ENCODE results near the gene ZNF41. TPM values are rescaled to one million over a fixed set of nuclear protein-coding genes. Genes with fewer than 3 reads are reported as not detected.

ZNF41 gene
- total RNA-seq, 1 experiment from 2014 or later = 2.5 TPM

GRCh38 chrX:47515941-47516665, 33.1 kb upstream of the ZNF41 start:
- H4K5ac ChIP-seq (ENCODE audit: insufficient read length, low read depth, low read length) = no peak overlapping the region
- H3T11ph ChIP-seq (ENCODE audit: low read length) = no peak overlapping the region
- peaks cover 43 to 52% of the 10 kb centered on the region in 2 experiments for H3K9me3 Mint-ChIP-seq
- no peaks in the 10 kb centered on the region for H3K79me2 ChIP-seq (ENCODE audit: insufficient read depth, low read length)
- no peaks in the 10 kb centered on the region for H4K20me1 ChIP-seq (ENCODE audit: control insufficient read depth, insufficient read depth, insufficient read length)
- H3K14ac ChIP-seq (ENCODE audit: insufficient read depth, low read length) = no peak overlapping the region
- H2BK5ac ChIP-seq (ENCODE audit: insufficient read length, low read length) = no peak overlapping the region
- H3K18ac ChIP-seq (ENCODE audit: insufficient read length, low read depth, low read length) = no peak overlapping the region
- no CpG with 5 or more reads among the region's 8 CpGs for WGBS (ENCODE audit: extremely low coverage, insufficient read length, low lambda C conversion rate)
- no peak overlapping the region for H3K23ac ChIP-seq (ENCODE audit: insufficient read length, low read depth, low read length)
- H4K91ac ChIP-seq (ENCODE audit: insufficient read length, low read depth, low read length) = no peak overlapping the region
- no peaks in the 10 kb centered on the region for H3K27me3 ChIP-seq (ENCODE audit: insufficient read depth, low read length)
- H3K56ac ChIP-seq (ENCODE audit: insufficient read length, low read depth, low read length) = no peak overlapping the region
- H3K36me3 Mint-ChIP-seq (ENCODE audit: insufficient read depth in 1 of 3, low read depth in 3 of 3) = peaks cover 0 to 10% (median 4%) of the 10 kb centered on the region in 3 experiments; a peak in 4 of 7 replicates
- TF ChIP-seq CTCF (conservative IDR thresholded peaks at IDR 0.05) = no peak
- H2AK5ac ChIP-seq (ENCODE audit: insufficient read length, low read length) = no peak overlapping the region
- H3K27me3 Mint-ChIP-seq (ENCODE audit: low read depth) = peaks cover 6% of the 10 kb centered on the region
- H2BK15ac ChIP-seq (ENCODE audit: low read depth, low read length) = no peak overlapping the region
- H2BK20ac ChIP-seq (ENCODE audit: low read depth, low read length, poor library complexity, severe bottlenecking) = no peak overlapping the region
- no peak overlapping the region for H4K8ac ChIP-seq (replicated peaks; ENCODE audit: insufficient read length, low read depth, low read length)
- H2BK12ac ChIP-seq (ENCODE audit: insufficient read length, low read depth, low read length) = no peak overlapping the region
- no peaks in the 10 kb centered on the region for H3K4me1 ChIP-seq (ENCODE audit: insufficient read depth, low read length)
- no peak overlapping the region for H3K27ac Mint-ChIP-seq
- no peak overlapping the region for H3K4me2 ChIP-seq (ENCODE audit: insufficient read depth, insufficient read length, low read length)
- peaks cover 18% of the 10 kb centered on the region for H3K9me3 ChIP-seq (ENCODE audit: control insufficient read depth, low read depth, low read length)
- no peak for DNase-seq
- no peak overlapping the region for H3K4ac ChIP-seq (ENCODE audit: low read depth, low read length)
- H3K9ac ChIP-seq (ENCODE audit: extremely low read depth, insufficient read length, low read length) = no peak overlapping the region
- H3K4me3 Mint-ChIP-seq = no peak overlapping the region
- peaks cover 3% of the 10 kb centered on the region for H3K23me2 ChIP-seq (ENCODE audit: insufficient read length, low read depth, low read length, poor library complexity, severe bottlenecking)
- H3K27ac ChIP-seq (ENCODE audit: insufficient read length, low read depth, low read length) = no peak overlapping the region
- no peaks in the 10 kb centered on the region for H3K79me1 ChIP-seq (ENCODE audit: insufficient read depth, low read depth, low read length, poor library complexity, severe bottlenecking)
- peaks cover 10 to 11% of the 10 kb centered on the region in 2 experiments for H3K4me1 Mint-ChIP-seq
- no peak overlapping the region for H2AFZ ChIP-seq (ENCODE audit: low read length)
- no peak overlapping the region for H2BK120ac ChIP-seq (ENCODE audit: low read depth, low read length, poor library complexity, severe bottlenecking)
